Measurements from ENCODE around the gene WFDC8. TPM values are rescaled to one million over a fixed set of nuclear protein-coding genes. Genes with fewer than 3 reads are reported as not detected.

Gene WFDC8
- total RNA-seq, 1 experiment from 2014 or later, result not detected

DNA sequence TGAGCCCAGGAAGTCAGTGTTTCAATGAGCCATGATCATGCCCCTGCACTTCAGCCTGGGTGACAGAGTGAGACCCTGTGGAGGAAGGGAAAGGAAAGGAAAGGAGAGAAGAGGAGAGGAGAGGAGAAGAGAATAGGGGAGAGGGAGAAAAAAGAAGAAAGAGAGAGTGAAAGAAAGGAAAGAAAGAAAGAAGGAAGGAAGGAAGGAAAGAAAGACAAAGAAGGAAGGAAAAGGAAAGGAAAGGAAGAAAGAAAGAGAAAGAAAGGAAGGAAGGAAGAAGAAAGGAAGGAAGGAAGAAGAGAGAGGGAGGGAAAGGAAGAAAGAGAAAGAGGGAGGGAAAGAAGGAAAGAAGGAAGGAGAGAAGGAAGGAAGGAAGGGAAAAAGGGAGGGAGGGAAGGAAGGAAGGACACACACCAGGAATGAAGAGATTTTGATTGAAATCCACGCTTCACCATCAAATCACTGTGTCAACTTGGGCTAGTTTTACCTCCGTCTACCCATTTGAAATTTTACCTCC lies 14.3 kb downstream of the WFDC8 start:
- H2BK20ac ChIP-seq (ENCODE audit: low read depth, low read length, poor library complexity, severe bottlenecking), result no peak overlapping the region
- no peak for DNase-seq
- no peaks in the 10 kb centered on the region for H3K4me1 ChIP-seq (ENCODE audit: insufficient read depth, low read length)
- H2BK12ac ChIP-seq (ENCODE audit: insufficient read length, low read depth, low read length), result no peak overlapping the region
- H4K91ac ChIP-seq (ENCODE audit: insufficient read length, low read depth, low read length), result no peak overlapping the region
- H3K27me3 ChIP-seq (ENCODE audit: insufficient read depth, low read length), result no peaks in the 10 kb centered on the region; the same call in 1 of the 2 replicates
- no peaks in the 10 kb centered on the region for H3K23me2 ChIP-seq (ENCODE audit: insufficient read length, low read depth, low read length, poor library complexity, severe bottlenecking)
- no peak overlapping the region for H3T11ph ChIP-seq (ENCODE audit: low read length)
- H2AK5ac ChIP-seq (ENCODE audit: insufficient read length, low read length), result no peak overlapping the region
- no peak overlapping the region for H2BK15ac ChIP-seq (ENCODE audit: low read depth, low read length)
- no peak overlapping the region for H3K4ac ChIP-seq (ENCODE audit: low read depth, low read length)
- H4K5ac ChIP-seq (ENCODE audit: insufficient read length, low read depth, low read length), result no peak overlapping the region
- no peak overlapping the region for H4K8ac ChIP-seq (replicated peaks; ENCODE audit: insufficient read length, low read depth, low read length)
- H4K20me1 ChIP-seq (ENCODE audit: control insufficient read depth, insufficient read depth, insufficient read length), result no peaks in the 10 kb centered on the region
- peaks cover 4% of the 10 kb centered on the region; the same call in 1 of the 2 replicates for H3K27me3 Mint-ChIP-seq (ENCODE audit: low read depth)
- H2BK5ac ChIP-seq (ENCODE audit: insufficient read length, low read length), result no peak overlapping the region
- H3K4me1 Mint-ChIP-seq, result no peaks in the 10 kb centered on the region
- H3K9me3 Mint-ChIP-seq, result no peaks in the 10 kb centered on the region; a peak in 1 of 5 replicates
- H3K9ac ChIP-seq (ENCODE audit: extremely low read depth, insufficient read length, low read length), result no peak overlapping the region
- no peak overlapping the region for H2BK120ac ChIP-seq (ENCODE audit: low read depth, low read length, poor library complexity, severe bottlenecking)
- H3K4me2 ChIP-seq (ENCODE audit: insufficient read depth, insufficient read length, low read length), result no peak overlapping the region
- no peak overlapping the region for H3K56ac ChIP-seq (ENCODE audit: insufficient read length, low read depth, low read length)
- H3K27ac ChIP-seq (ENCODE audit: insufficient read length, low read depth, low read length), result no peak overlapping the region
- H3K9me3 ChIP-seq (ENCODE audit: control insufficient read depth, low read depth, low read length), result no peaks in the 10 kb centered on the region
- H3K18ac ChIP-seq (ENCODE audit: insufficient read length, low read depth, low read length), result no peak overlapping the region
- H3K4me3 Mint-ChIP-seq, result no peak overlapping the region
- H2AFZ ChIP-seq (ENCODE audit: low read length), result no peak overlapping the region
- H3K79me2 ChIP-seq (ENCODE audit: insufficient read depth, low read length), result no peaks in the 10 kb centered on the region; the same call in 1 of the 2 replicates
- H3K27ac Mint-ChIP-seq, result peak overlapping the region in 1 of 3 experiments; percentile 16; a peak in 1 of 7 replicates
- H3K14ac ChIP-seq (ENCODE audit: insufficient read depth, low read length), result no peak overlapping the region
- H3K23ac ChIP-seq (ENCODE audit: insufficient read length, low read depth, low read length), result no peak overlapping the region
- TF ChIP-seq, protein P1, sequence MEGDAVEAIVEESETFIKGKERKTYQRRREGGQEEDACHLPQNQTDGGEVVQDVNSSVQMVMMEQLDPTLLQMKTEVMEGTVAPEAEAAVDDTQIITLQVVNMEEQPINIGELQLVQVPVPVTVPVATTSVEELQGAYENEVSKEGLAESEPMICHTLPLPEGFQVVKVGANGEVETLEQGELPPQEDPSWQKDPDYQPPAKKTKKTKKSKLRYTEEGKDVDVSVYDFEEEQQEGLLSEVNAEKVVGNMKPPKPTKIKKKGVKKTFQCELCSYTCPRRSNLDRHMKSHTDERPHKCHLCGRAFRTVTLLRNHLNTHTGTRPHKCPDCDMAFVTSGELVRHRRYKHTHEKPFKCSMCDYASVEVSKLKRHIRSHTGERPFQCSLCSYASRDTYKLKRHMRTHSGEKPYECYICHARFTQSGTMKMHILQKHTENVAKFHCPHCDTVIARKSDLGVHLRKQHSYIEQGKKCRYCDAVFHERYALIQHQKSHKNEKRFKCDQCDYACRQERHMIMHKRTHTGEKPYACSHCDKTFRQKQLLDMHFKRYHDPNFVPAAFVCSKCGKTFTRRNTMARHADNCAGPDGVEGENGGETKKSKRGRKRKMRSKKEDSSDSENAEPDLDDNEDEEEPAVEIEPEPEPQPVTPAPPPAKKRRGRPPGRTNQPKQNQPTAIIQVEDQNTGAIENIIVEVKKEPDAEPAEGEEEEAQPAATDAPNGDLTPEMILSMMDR (conservative IDR thresholded peaks at IDR 0.05), result no peak
- no CpG with 5 or more reads among the region's 2 CpGs for WGBS (ENCODE audit: extremely low coverage, insufficient read length, low lambda C conversion rate)
- H3K36me3 Mint-ChIP-seq (ENCODE audit: insufficient read depth in 1 of 3, low read depth in 3 of 3), result no peaks in the 10 kb centered on the region
- no peaks in the 10 kb centered on the region for H3K79me1 ChIP-seq (ENCODE audit: insufficient read depth, low read depth, low read length, poor library complexity, severe bottlenecking)

Data from H9 (cell line).